ENCODE measurements around the gene CEP162. TPM values are rescaled to one million over a fixed set of nuclear protein-coding genes. Genes with fewer than 3 reads are reported as not detected.

Gene CEP162
- total and polyA plus RNA-seq, 2 experiments from 2014 or later: 9.2 to 15.4 TPM

Other genes with a start within 250 kb of the CEP162 start
- gene MRAP2, start 193.9 kb downstream of the CEP162 start, total RNA-seq (2014; rRNA removed; shearing (Covaris generic)): 10.2 and 13.5 TPM in 2 replicates
- gene MRAP2, start 193.9 kb downstream of the CEP162 start, polyA plus RNA-seq (2016; fragmentation: Nextera tagmentation; extraction: Ambion mirVana): 6.1 and 6.8 TPM in 2 replicates